HepG2 (cell line): Measurements from ENCODE around the gene MAPK8.

Experiments used
- EZH2 ChIP-seq: conservative IDR thresholded peaks from 2 replicates; pipeline ENCODE4 v1.6.1; 2012; ENCODE audit warnings: mild to moderate bottlenecking, low read depth, low read length, moderate library complexity
- MTF1 ChIP-seq: sonication (generic); formaldehyde crosslinking; IDR thresholded peaks from 2 replicates; pipeline ENCODE4 v1.5.0; 2020; ENCODE audit warnings: missing genetic modification reagents
- ZBTB8A ChIP-seq: sonication (generic); formaldehyde crosslinking; IDR thresholded peaks from 2 replicates; pipeline ENCODE4 v1.4.0; 2020; ENCODE audit warnings: mild to moderate bottlenecking, low read depth, missing genetic modification reagents, borderline replicate concordance
- ZNF660 ChIP-seq: sonication (generic); formaldehyde crosslinking; IDR thresholded peaks from 2 replicates; pipeline ENCODE4 v1.5.1; 2020; ENCODE audit warnings: mild to moderate bottlenecking, low read depth, missing genetic modification reagents, borderline replicate concordance
- TF ChIP-seq, protein P1 (sequence below): sonication (generic); formaldehyde crosslinking; IDR thresholded peaks from 2 replicates; pipeline ENCODE4 v1.5.0; 2020; ENCODE audit warnings: mild to moderate bottlenecking, missing genetic modification reagents, moderate library complexity

DNA sequence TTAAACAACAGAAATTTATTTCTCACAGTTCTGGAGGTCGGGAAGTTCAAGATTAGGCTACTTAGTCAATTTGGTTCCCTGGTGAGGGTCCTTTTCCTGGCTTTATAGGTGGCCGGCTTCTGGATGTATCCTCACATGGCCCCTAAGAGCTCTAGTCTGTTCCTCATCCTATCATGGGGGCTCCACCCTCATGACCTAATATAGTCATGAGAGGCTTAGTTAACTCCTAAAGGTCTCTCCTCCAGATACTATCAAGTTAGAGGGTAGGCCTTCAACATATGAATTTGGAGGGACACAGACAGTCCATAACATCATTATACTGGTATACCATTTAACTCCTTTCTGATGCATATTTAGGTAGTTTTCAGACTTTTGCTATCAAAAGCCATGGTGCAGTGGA is 7.6 kb downstream of the MAPK8 start:
- TF ChIP-seq EZH2: no peak
- no peak for TF ChIP-seq ZNF660
- no peak for TF ChIP-seq ZBTB8A (CRISPR knock-in tag)
- TF ChIP-seq, protein P1, sequence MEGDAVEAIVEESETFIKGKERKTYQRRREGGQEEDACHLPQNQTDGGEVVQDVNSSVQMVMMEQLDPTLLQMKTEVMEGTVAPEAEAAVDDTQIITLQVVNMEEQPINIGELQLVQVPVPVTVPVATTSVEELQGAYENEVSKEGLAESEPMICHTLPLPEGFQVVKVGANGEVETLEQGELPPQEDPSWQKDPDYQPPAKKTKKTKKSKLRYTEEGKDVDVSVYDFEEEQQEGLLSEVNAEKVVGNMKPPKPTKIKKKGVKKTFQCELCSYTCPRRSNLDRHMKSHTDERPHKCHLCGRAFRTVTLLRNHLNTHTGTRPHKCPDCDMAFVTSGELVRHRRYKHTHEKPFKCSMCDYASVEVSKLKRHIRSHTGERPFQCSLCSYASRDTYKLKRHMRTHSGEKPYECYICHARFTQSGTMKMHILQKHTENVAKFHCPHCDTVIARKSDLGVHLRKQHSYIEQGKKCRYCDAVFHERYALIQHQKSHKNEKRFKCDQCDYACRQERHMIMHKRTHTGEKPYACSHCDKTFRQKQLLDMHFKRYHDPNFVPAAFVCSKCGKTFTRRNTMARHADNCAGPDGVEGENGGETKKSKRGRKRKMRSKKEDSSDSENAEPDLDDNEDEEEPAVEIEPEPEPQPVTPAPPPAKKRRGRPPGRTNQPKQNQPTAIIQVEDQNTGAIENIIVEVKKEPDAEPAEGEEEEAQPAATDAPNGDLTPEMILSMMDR (CRISPR knock-in tag): no peak
- no peak for TF ChIP-seq MTF1 (CRISPR knock-in tag)
